HG02840 (cell line): ENCODE results near the gene SUPT3H.

Source experiments
- ATAC-seq: cut with Tn5 transposase; IDR thresholded peaks from one replicate; pipeline ENCODE4 v1.9.1; 2021; ENCODE audit warnings: mild to moderate bottlenecking, moderate library complexity, moderate number of reproducible peaks; ENCODE audit not compliant: unreplicated experiment, low FRiP score

Gene SUPT3H

GRCh38 chr6:44969446-44970185 lies 408.1 kb downstream of the SUPT3H start:
- no peak for ATAC-seq

GRCh38 chr6:44967481-44967880 lies 410.3 kb downstream of the SUPT3H start:
- no peak for ATAC-seq

GRCh38 chr6:44966449-44967092 lies 411.2 kb downstream of the SUPT3H start:
- no peak for ATAC-seq

GRCh38 chr6:44965708-44966107 lies 412.0 kb downstream of the SUPT3H start:
- ATAC-seq = no peak

GRCh38 chr6:44960898-44961297 lies 416.8 kb downstream of the SUPT3H start:
- ATAC-seq = no peak

GRCh38 chr6:44959651-44960050 lies 418.1 kb downstream of the SUPT3H start:
- ATAC-seq = no peak

GRCh38 chr6:44957156-44957555 lies 420.6 kb downstream of the SUPT3H start:
- ATAC-seq = no peak

- no peak for ATAC-seq
Observed at GRCh38 chr6:44956396-44956795, 421.3 kb downstream of the SUPT3H start.

- no peak for ATAC-seq
Observed at GRCh38 chr6:44955145-44955544, 422.6 kb downstream of the SUPT3H start.

GRCh38 chr6:44954281-44954680 lies 423.5 kb downstream of the SUPT3H start:
- no peak for ATAC-seq

GRCh38 chr6:44951253-44951747 lies 426.4 kb downstream of the SUPT3H start:
- ATAC-seq = no peak

- ATAC-seq = no peak
Observed at GRCh38 chr6:44949596-44950201, 428.0 kb downstream of the SUPT3H start.

GRCh38 chr6:44943541-44943940 lies 434.2 kb downstream of the SUPT3H start:
- ATAC-seq = no peak

- no peak for ATAC-seq
Observed at GRCh38 chr6:44942798-44943197, 434.9 kb downstream of the SUPT3H start.

GRCh38 chr6:44942201-44942600 lies 435.5 kb downstream of the SUPT3H start:
- no peak for ATAC-seq

GRCh38 chr6:44940367-44940766 lies 437.4 kb downstream of the SUPT3H start:
- no peak for ATAC-seq

- no peak for ATAC-seq
Observed at GRCh38 chr6:44935693-44936300, 441.9 kb downstream of the SUPT3H start.

- ATAC-seq = no peak
Observed at GRCh38 chr6:44933108-44933507, 444.6 kb downstream of the SUPT3H start.

- ATAC-seq = no peak
Observed at GRCh38 chr6:44932651-44933091, 445.1 kb downstream of the SUPT3H start.

- ATAC-seq = no peak
Observed at GRCh38 chr6:44931385-44931784, 446.3 kb downstream of the SUPT3H start.

- no peak for ATAC-seq
Observed at GRCh38 chr6:44926556-44926955, 451.2 kb downstream of the SUPT3H start.
